Activated T-helper 1 cell treated with Interleukin-2 at 50 U/mL for 16 hours (primary cell): ENCODE measurements around the gene RNF207.
"Not testable (repeated sequence)": the region's sequence is repeated elsewhere in the genome, so short reads cannot be mapped to it uniquely, and the experiment has no call there.

Experiments used
- DNase-seq: peaks from one replicate; pipeline ENCODE4 v3.0.0-alpha.2; 2020; ENCODE audit warnings: low read depth

RNF207 gene

GRCh38 chr1:6200188-6200809, 5.6 kb upstream of the RNF207 start:
- DNase-seq, result no peak

GRCh38 chr1:6202256-6202655, 3.7 kb upstream of the RNF207 start:
- no peak for DNase-seq

- DNase-seq, result no peak
These were observed 569 bp downstream of the RNF207 start for GRCh38 chr1:6206520-6206855.

GRCh38 chr1:6207075-6207885, 1.4 kb downstream of the RNF207 start:
- DNase-seq, result no peak

GRCh38 chr1:6207921-6208320, 2.0 kb downstream of the RNF207 start:
- no peak for DNase-seq

- no peak for DNase-seq
These were observed 3.1 kb downstream of the RNF207 start for GRCh38 chr1:6208723-6209660.

- no peak for DNase-seq
These were observed 4.0 kb downstream of the RNF207 start for GRCh38 chr1:6209661-6210580.

- no peak for DNase-seq
These were observed 4.9 kb downstream of the RNF207 start for GRCh38 chr1:6210591-6211355.

- DNase-seq, result no peak
These were observed 5.8 kb downstream of the RNF207 start for GRCh38 chr1:6211731-6212130.

GRCh38 chr1:6212193-6212959, 6.5 kb downstream of the RNF207 start:
- no peak for DNase-seq

- no peak for DNase-seq
These were observed 12.7 kb downstream of the RNF207 start for GRCh38 chr1:6218375-6219164.

GRCh38 chr1:6219641-6220040, 13.7 kb downstream of the RNF207 start:
- DNase-seq, result not testable (repeated sequence)

GRCh38 chr1:6220236-6220635, 14.3 kb downstream of the RNF207 start:
- DNase-seq, result no peak

- DNase-seq, result no peak
These were observed 15.4 kb downstream of the RNF207 start for GRCh38 chr1:6221210-6221784.

- no peak for DNase-seq
These were observed 16.7 kb downstream of the RNF207 start for GRCh38 chr1:6222636-6223035.

- DNase-seq, result no peak
These were observed 17.7 kb downstream of the RNF207 start for GRCh38 chr1:6223617-6224016.

- no peak for DNase-seq
These were observed 18.8 kb downstream of the RNF207 start for GRCh38 chr1:6224718-6225117.

- no peak for DNase-seq
These were observed 19.7 kb downstream of the RNF207 start for GRCh38 chr1:6225651-6226050.

GRCh38 chr1:6233376-6233775, 27.5 kb downstream of the RNF207 start:
- no peak for DNase-seq
